Loucy (cell line): ENCODE data around the gene C1orf105.
A peak's percentile ranks its signal among the peaks of the same experiment; 100 is the strongest.

Experiments used
- H2AFZ ChIP-seq: fragments of 200-600 bp; sonication (generic); 2 replicates; pipeline ENCODE4 v1.6.0; 2016; ENCODE audit warnings: antibody characterized with exemption, mild to moderate bottlenecking, low read length, moderate library complexity
- H3F3A ChIP-seq: fragments of 200-600 bp; 2 replicates; pipeline ENCODE4 v1.6.0; 2016; ENCODE audit warnings: antibody characterized with exemption, low read depth, mild to moderate bottlenecking
- H3K27me3 ChIP-seq: fragments of 200-600 bp; sonication (generic); 2 replicates; pipeline ENCODE4 v1.6.1; 2014; ENCODE audit warnings: low read length, mild to moderate bottlenecking; ENCODE audit not compliant: insufficient read depth, poor library complexity, severe bottlenecking
- H3K36me3 ChIP-seq: fragments of 200-600 bp; sonication (generic); 2 replicates; pipeline ENCODE4 v1.6.1; 2016; ENCODE audit warnings: low read length; ENCODE audit not compliant: insufficient read depth
- H3K4me1 ChIP-seq: fragments of 200-600 bp; sonication (generic); 2 replicates; pipeline ENCODE4 v1.5.1; 2014; ENCODE audit warnings: low read length, mild to moderate bottlenecking; ENCODE audit not compliant: insufficient read depth, poor library complexity, severe bottlenecking
- H3K4me2 ChIP-seq: fragments of 200-600 bp; sonication (generic); 2 replicates; pipeline ENCODE4 v1.6.0; 2014; ENCODE audit warnings: antibody characterized with exemption, low read length, low read depth, mild to moderate bottlenecking; ENCODE audit not compliant: poor library complexity, severe bottlenecking
- H3K4me3 ChIP-seq: fragments of 200-600 bp; sonication (generic); 2 replicates; pipeline ENCODE4 v1.5.1; 2014; ENCODE audit warnings: low read length, mild to moderate bottlenecking, mixed read lengths; ENCODE audit not compliant: poor library complexity, severe bottlenecking
- H3K79me2 ChIP-seq: fragments of 200-600 bp; sonication (generic); 2 replicates; pipeline ENCODE4 v1.6.1; 2014; ENCODE audit warnings: low read length; ENCODE audit not compliant: insufficient read depth
- H3K9ac ChIP-seq: fragments of 200-600 bp; sonication (generic); 2 replicates; pipeline ENCODE4 v1.6.0; 2014; ENCODE audit warnings: mild to moderate bottlenecking, low read depth, low read length, moderate library complexity; ENCODE audit not compliant: poor library complexity, severe bottlenecking
- H3K9me2 ChIP-seq: fragments of 200-600 bp; sonication (generic); replicated peaks from 2 replicates; pipeline ENCODE4 v1.6.1; 2016; ENCODE audit warnings: low read depth, low read length, mixed read lengths
- H3K9me3 ChIP-seq: fragments of 200-600 bp; sonication (generic); 2 replicates; pipeline ENCODE4 v1.6.1; 2014; ENCODE audit warnings: mild to moderate bottlenecking, antibody characterized with exemption, low read length, low read depth; ENCODE audit not compliant: insufficient read depth
- H4K20me1 ChIP-seq: fragments of 200-600 bp; sonication (generic); 2 replicates; pipeline ENCODE4 v1.6.0; 2014; ENCODE audit warnings: antibody characterized with exemption, low read length, mild to moderate bottlenecking; ENCODE audit not compliant: insufficient read depth, poor library complexity, severe bottlenecking
- CTCF ChIP-seq: fragments of 200-600 bp; sonication (generic); conservative IDR thresholded peaks from 2 replicates; pipeline ENCODE4 v1.5.1; 2014; ENCODE audit warnings: mild to moderate bottlenecking, antibody characterized with exemption, low read length
- EZH2phosphoT487 ChIP-seq: fragments of 200-600 bp; IDR thresholded peaks from 2 replicates; pipeline ENCODE4 v1.6.1; 2018; ENCODE audit warnings: antibody characterized with exemption, mild to moderate bottlenecking, moderate library complexity, borderline replicate concordance

The C1orf105 gene

GRCh38 chr1:172514108-172514507, 93.6 kb downstream of the C1orf105 start:
- Histone ChIP-seq H3K27me3 (no peaks in the 10 kb centered on the region), H3K4me1 (peaks cover 28% of the 10 kb centered on the region), H2AFZ (no peak overlapping the region), H3K9me2 (no peaks in the 10 kb centered on the region), H3K4me3 (no peak overlapping the region), H3K79me2 (no peaks in the 10 kb centered on the region), H3K9me3 (no peaks in the 10 kb centered on the region), H3K4me2 (no peak overlapping the region), H4K20me1 (no peaks in the 10 kb centered on the region), H3K9ac (no peak overlapping the region), H3K36me3 (no peaks in the 10 kb centered on the region), H3F3A (no peaks in the 10 kb centered on the region)
- no peak for TF ChIP-seq EZH2phosphoT487
- no peak for TF ChIP-seq CTCF

- Histone ChIP-seq H3K4me1 (peaks cover 28% of the 10 kb centered on the region), H3K36me3 (no peaks in the 10 kb centered on the region), H3K79me2 (no peaks in the 10 kb centered on the region), H3F3A (no peaks in the 10 kb centered on the region), H3K9me2 (no peaks in the 10 kb centered on the region), H4K20me1 (no peaks in the 10 kb centered on the region), H3K27me3 (no peaks in the 10 kb centered on the region), H3K9me3 (no peaks in the 10 kb centered on the region), H2AFZ (peak overlapping the region; percentile 70; the same call in 1 of the 2 replicates), H3K4me2 (no peak overlapping the region), H3K4me3 (no peak overlapping the region), H3K9ac (no peak overlapping the region)
- TF ChIP-seq EZH2phosphoT487 (no peak), CTCF (no peak)
These were observed 95.0 kb downstream of the C1orf105 start for GRCh38 chr1:172515436-172515835.

GRCh38 chr1:172515927-172516326, 95.4 kb downstream of the C1orf105 start:
- H3K79me2 ChIP-seq: no peaks in the 10 kb centered on the region
- H3K4me1 ChIP-seq: peaks cover 28% of the 10 kb centered on the region
- no peaks in the 10 kb centered on the region for H3F3A ChIP-seq
- peak overlapping the region; percentile 70; the same call in 1 of the 2 replicates for H2AFZ ChIP-seq
- no peaks in the 10 kb centered on the region for H4K20me1 ChIP-seq
- no peaks in the 10 kb centered on the region for H3K27me3 ChIP-seq
- no peaks in the 10 kb centered on the region for H3K9me3 ChIP-seq
- H3K36me3 ChIP-seq: no peaks in the 10 kb centered on the region
- no peaks in the 10 kb centered on the region for H3K9me2 ChIP-seq
- TF ChIP-seq CTCF (no peak), EZH2phosphoT487 (no peak)
- no peak overlapping the region for H3K4me3 ChIP-seq
- H3K9ac ChIP-seq: no peak overlapping the region
- no peak overlapping the region for H3K4me2 ChIP-seq
